MG63 (cell line): ENCODE measurements around the gene HSPA12A. TPM values are rescaled to one million over a fixed set of nuclear protein-coding genes. Genes with fewer than 3 reads are reported as not detected.

Source experiments
- DNase-seq: peaks from one replicate; pipeline ENCODE4 v3.0.0-alpha.2; 2020
- H3K27me3 ChIP-seq: fragments of 250-450 bp; sonication (Bioruptor Pico); 2 replicates; pipeline ENCODE4 v1.5.1; 2020; ENCODE audit warnings: mild to moderate bottlenecking, moderate library complexity
- H3K36me3 ChIP-seq: fragments of 250-450 bp; sonication (Bioruptor Pico); 2 replicates; pipeline ENCODE4 v1.5.1; 2020; ENCODE audit warnings: mild to moderate bottlenecking, moderate library complexity
- H3K4me3 ChIP-seq: fragments of 250-450 bp; sonication (Bioruptor Pico); 2 replicates; pipeline ENCODE4 v1.5.1; 2020; ENCODE audit warnings: mild to moderate bottlenecking, moderate library complexity
- H3K9me3 ChIP-seq: fragments of 250-450 bp; sonication (Bioruptor Pico); 2 replicates; pipeline ENCODE4 v1.5.1; 2020; ENCODE audit warnings: mild to moderate bottlenecking, moderate library complexity
- total RNA-seq: library from RNA; depleted of rRNA; stranded (reverse); fragments of >200 nt; shearing (Covaris generic); gene quantifications from 2 replicates; pipeline ENCODE4 v1.2.3, GENCODE V29; 2014; ENCODE audit warnings: low replicate concordance; rRNA removed

The HSPA12A gene
- total RNA-seq, 1 experiment from 2014 or later = 2.8 TPM

- DNase-seq = no peak
- Histone ChIP-seq H3K4me3 (no peak overlapping the region), H3K27me3 (no peaks in the 10 kb centered on the region), H3K36me3 (no peaks in the 10 kb centered on the region), H3K9me3 (no peaks in the 10 kb centered on the region)
These were observed 120.9 kb downstream of the HSPA12A start for GRCh38 chr10:116621476-116621875.

Other genes with a start within 250 kb of the HSPA12A start
- not detected in 2 replicates for gene PNLIP, start 196.6 kb downstream of the HSPA12A start, total RNA-seq
- gene PNLIPRP1, start 151.6 kb downstream of the HSPA12A start, total RNA-seq = not detected in 2 replicates
- gene PNLIPRP2, start 121.6 kb downstream of the HSPA12A start, total RNA-seq = not detected in 2 replicates
- 0.69 and 2.5 TPM in 2 replicates for gene ENO4, start 106.9 kb upstream of the HSPA12A start, total RNA-seq